ENCODE data around the gene FSD1L.

DNA sequence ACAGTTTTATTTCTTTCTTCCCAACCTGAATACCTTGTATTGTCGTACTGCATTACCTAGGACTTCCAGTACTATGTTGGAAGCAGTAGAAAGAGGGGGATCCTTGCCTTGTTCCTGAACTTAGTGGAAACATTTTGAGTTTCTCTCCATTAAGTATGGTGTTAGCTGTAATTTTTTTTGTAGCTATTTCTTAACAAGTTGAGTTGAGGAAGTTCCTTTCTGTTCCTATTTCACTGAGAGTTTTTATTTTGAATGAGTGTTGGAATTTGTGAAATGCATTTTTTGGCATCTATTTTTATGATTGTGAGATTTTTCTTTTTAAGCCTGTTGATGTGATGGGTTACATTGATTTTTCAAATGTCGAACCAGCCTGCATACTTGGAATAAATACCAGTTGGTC is 49.0 kb downstream of the FSD1L start:
- TF ChIP-seq POLR2AphosphoS5 (IDR thresholded peaks at IDR 0.05) (no peak), POLR2A (IDR thresholded peaks at IDR 0.05) (no peak)
- TF ChIP-seq, protein P1, sequence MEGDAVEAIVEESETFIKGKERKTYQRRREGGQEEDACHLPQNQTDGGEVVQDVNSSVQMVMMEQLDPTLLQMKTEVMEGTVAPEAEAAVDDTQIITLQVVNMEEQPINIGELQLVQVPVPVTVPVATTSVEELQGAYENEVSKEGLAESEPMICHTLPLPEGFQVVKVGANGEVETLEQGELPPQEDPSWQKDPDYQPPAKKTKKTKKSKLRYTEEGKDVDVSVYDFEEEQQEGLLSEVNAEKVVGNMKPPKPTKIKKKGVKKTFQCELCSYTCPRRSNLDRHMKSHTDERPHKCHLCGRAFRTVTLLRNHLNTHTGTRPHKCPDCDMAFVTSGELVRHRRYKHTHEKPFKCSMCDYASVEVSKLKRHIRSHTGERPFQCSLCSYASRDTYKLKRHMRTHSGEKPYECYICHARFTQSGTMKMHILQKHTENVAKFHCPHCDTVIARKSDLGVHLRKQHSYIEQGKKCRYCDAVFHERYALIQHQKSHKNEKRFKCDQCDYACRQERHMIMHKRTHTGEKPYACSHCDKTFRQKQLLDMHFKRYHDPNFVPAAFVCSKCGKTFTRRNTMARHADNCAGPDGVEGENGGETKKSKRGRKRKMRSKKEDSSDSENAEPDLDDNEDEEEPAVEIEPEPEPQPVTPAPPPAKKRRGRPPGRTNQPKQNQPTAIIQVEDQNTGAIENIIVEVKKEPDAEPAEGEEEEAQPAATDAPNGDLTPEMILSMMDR (IDR thresholded peaks at IDR 0.05) = no peak
